ENCODE data around the gene MIER2. TPM values are rescaled to one million over a fixed set of nuclear protein-coding genes. Genes with fewer than 3 reads are reported as not detected.
"Not testable (repeated sequence)": the region's sequence is repeated elsewhere in the genome, so short reads cannot be mapped to it uniquely, and the experiment has no call there.

Gene MIER2
- polyA plus RNA-seq, 4 donors = 10.3 to 18.9 (median 14.4) TPM

- no peak overlapping the region for H3K27ac ChIP-seq (ENCODE audit: low read depth in 1 of 3, low read length in 2 of 3)
- peaks cover 0 to 11% (median 0%) of the 10 kb centered on the region in 3 donors for H3K27me3 ChIP-seq (ENCODE audit: control insufficient read depth in 3 of 3, insufficient read depth in 3 of 3, low read length in 3 of 3)
- H3K36me3 ChIP-seq (ENCODE audit: control insufficient read depth in 3 of 3, insufficient read depth in 2 of 3, low read depth in 1 of 3, low read length in 3 of 3) = no peaks in the 10 kb centered on the region
- H3K9me3 ChIP-seq (ENCODE audit: control insufficient read depth in 2 of 2, insufficient read depth in 1 of 2, low read depth in 1 of 2, low read length in 1 of 2) = no peaks in the 10 kb centered on the region
- WGBS, 3 donors = 53 to 56% (median 53%) methylated on average over 21 of the region's 21 CpGs
- DNase-seq = no peak
- no peaks in the 10 kb centered on the region for H3K4me1 ChIP-seq (ENCODE audit: control insufficient read depth in 3 of 3, insufficient read depth in 2 of 3, low read depth in 1 of 3, low read length in 2 of 3)
- FAIRE-seq = no peak
- no peak overlapping the region for H3K4me3 ChIP-seq (ENCODE audit: low read depth in 1 of 3, low read length in 3 of 3)
Observed at GRCh38 chr19:389255-389934, 44.8 kb upstream of the MIER2 start.

GRCh38 chr19:388691-389090 is 44.1 kb upstream of the MIER2 start:
- no peaks in the 10 kb centered on the region for H3K36me3 ChIP-seq (ENCODE audit: control insufficient read depth in 3 of 3, insufficient read depth in 2 of 3, low read depth in 1 of 3, low read length in 3 of 3)
- H3K9me3 ChIP-seq (ENCODE audit: control insufficient read depth in 2 of 2, insufficient read depth in 1 of 2, low read depth in 1 of 2, low read length in 1 of 2) = no peaks in the 10 kb centered on the region
- 82 to 86% (median 82%) methylated on average over 16 to 17 of the region's 17 CpGs for WGBS, 3 donors
- H3K4me3 ChIP-seq (ENCODE audit: low read depth in 1 of 3, low read length in 3 of 3) = no peak overlapping the region
- no peak for DNase-seq
- FAIRE-seq = no peak
- peaks cover 0 to 18% (median 6%) of the 10 kb centered on the region in 3 donors for H3K27me3 ChIP-seq (ENCODE audit: control insufficient read depth in 3 of 3, insufficient read depth in 3 of 3, low read length in 3 of 3)
- no peak overlapping the region for H3K27ac ChIP-seq (ENCODE audit: low read depth in 1 of 3, low read length in 2 of 3)
- H3K4me1 ChIP-seq (ENCODE audit: control insufficient read depth in 3 of 3, insufficient read depth in 2 of 3, low read depth in 1 of 3, low read length in 2 of 3) = no peaks in the 10 kb centered on the region

GRCh38 chr19:387777-388176 is 43.2 kb upstream of the MIER2 start:
- Histone ChIP-seq H3K4me1 (ENCODE audit: control insufficient read depth in 3 of 3, insufficient read depth in 2 of 3, low read depth in 1 of 3, low read length in 2 of 3) (no peaks in the 10 kb centered on the region), H3K27ac (ENCODE audit: low read depth in 1 of 3, low read length in 2 of 3) (no peak overlapping the region), H3K27me3 (ENCODE audit: control insufficient read depth in 3 of 3, insufficient read depth in 3 of 3, low read length in 3 of 3) (peaks cover 0 to 26% (median 6%) of the 10 kb centered on the region in 3 donors), H3K9me3 (ENCODE audit: control insufficient read depth in 2 of 2, insufficient read depth in 1 of 2, low read depth in 1 of 2, low read length in 1 of 2) (no peaks in the 10 kb centered on the region), H3K4me3 (ENCODE audit: low read depth in 1 of 3, low read length in 3 of 3) (no peak overlapping the region), H3K36me3 (ENCODE audit: control insufficient read depth in 3 of 3, insufficient read depth in 2 of 3, low read depth in 1 of 3, low read length in 3 of 3) (no peaks in the 10 kb centered on the region)
- WGBS, 3 donors = 81 to 88% (median 85%) methylated on average over 13 to 21 of the region's 21 CpGs
- DNase-seq (no peak), FAIRE-seq (no peak)

GRCh38 chr19:386632-387301 is 42.2 kb upstream of the MIER2 start:
- not testable (repeated sequence) for H3K4me3 ChIP-seq (ENCODE audit: low read depth in 1 of 3, low read length in 3 of 3); DNase-seq; H3K9me3 ChIP-seq (ENCODE audit: control insufficient read depth in 2 of 2, insufficient read depth in 1 of 2, low read depth in 1 of 2, low read length in 1 of 2); H3K36me3 ChIP-seq (ENCODE audit: control insufficient read depth in 3 of 3, insufficient read depth in 2 of 3, low read depth in 1 of 3, low read length in 3 of 3); H3K4me1 ChIP-seq (ENCODE audit: control insufficient read depth in 3 of 3, insufficient read depth in 2 of 3, low read depth in 1 of 3, low read length in 2 of 3); H3K27ac ChIP-seq (ENCODE audit: low read depth in 1 of 3, low read length in 2 of 3); FAIRE-seq
- 15 to 36% (median 24%) methylated on average over 7 to 17 of the region's 22 CpGs for WGBS, 3 donors
- peaks cover 0 to 26% (median 6%) of the 10 kb centered on the region in 3 donors for H3K27me3 ChIP-seq (ENCODE audit: control insufficient read depth in 3 of 3, insufficient read depth in 3 of 3, low read length in 3 of 3)

- H3K27me3 ChIP-seq (ENCODE audit: control insufficient read depth in 3 of 3, insufficient read depth in 3 of 3, low read length in 3 of 3) = peaks cover 0 to 23% (median 6%) of the 10 kb centered on the region in 3 donors
- H3K4me1 ChIP-seq (ENCODE audit: control insufficient read depth in 3 of 3, insufficient read depth in 2 of 3, low read depth in 1 of 3, low read length in 2 of 3); H3K9me3 ChIP-seq (ENCODE audit: control insufficient read depth in 2 of 2, insufficient read depth in 1 of 2, low read depth in 1 of 2, low read length in 1 of 2); H3K27ac ChIP-seq (ENCODE audit: low read depth in 1 of 3, low read length in 2 of 3); FAIRE-seq; H3K4me3 ChIP-seq (ENCODE audit: low read depth in 1 of 3, low read length in 3 of 3); H3K36me3 ChIP-seq (ENCODE audit: control insufficient read depth in 3 of 3, insufficient read depth in 2 of 3, low read depth in 1 of 3, low read length in 3 of 3); DNase-seq: not testable (repeated sequence)
- 37 to 74% (median 68%) methylated on average over 8 of the region's 8 CpGs for WGBS, 3 donors
Observed at GRCh38 chr19:386189-386588, 41.6 kb upstream of the MIER2 start.

- WGBS, 3 donors = 24 to 57% (median 39%) methylated on average over 8 to 9 of the region's 9 CpGs
- Histone ChIP-seq H3K36me3 (ENCODE audit: control insufficient read depth in 3 of 3, insufficient read depth in 2 of 3, low read depth in 1 of 3, low read length in 3 of 3) (no peaks in the 10 kb centered on the region), H3K4me3 (ENCODE audit: low read depth in 1 of 3, low read length in 3 of 3) (no peak overlapping the region), H3K27me3 (ENCODE audit: control insufficient read depth in 3 of 3, insufficient read depth in 3 of 3, low read length in 3 of 3) (peaks cover 0 to 23% (median 6%) of the 10 kb centered on the region in 3 donors), H3K9me3 (ENCODE audit: control insufficient read depth in 2 of 2, insufficient read depth in 1 of 2, low read depth in 1 of 2, low read length in 1 of 2) (no peaks in the 10 kb centered on the region), H3K4me1 (ENCODE audit: control insufficient read depth in 3 of 3, insufficient read depth in 2 of 3, low read depth in 1 of 3, low read length in 2 of 3) (no peaks in the 10 kb centered on the region), H3K27ac (ENCODE audit: low read depth in 1 of 3, low read length in 2 of 3) (no peak overlapping the region)
- DNase-seq (no peak), FAIRE-seq (no peak)
Observed at GRCh38 chr19:384799-385169, 40.2 kb upstream of the MIER2 start.

GRCh38 chr19:383922-384798 is 39.6 kb upstream of the MIER2 start:
- Histone ChIP-seq H3K4me1 (ENCODE audit: control insufficient read depth in 3 of 3, insufficient read depth in 2 of 3, low read depth in 1 of 3, low read length in 2 of 3) (no peaks in the 10 kb centered on the region), H3K9me3 (ENCODE audit: control insufficient read depth in 2 of 2, insufficient read depth in 1 of 2, low read depth in 1 of 2, low read length in 1 of 2) (no peaks in the 10 kb centered on the region), H3K36me3 (ENCODE audit: control insufficient read depth in 3 of 3, insufficient read depth in 2 of 3, low read depth in 1 of 3, low read length in 3 of 3) (no peaks in the 10 kb centered on the region), H3K27me3 (ENCODE audit: control insufficient read depth in 3 of 3, insufficient read depth in 3 of 3, low read length in 3 of 3) (peaks cover 0 to 23% (median 6%) of the 10 kb centered on the region in 3 donors), H3K4me3 (ENCODE audit: low read depth in 1 of 3, low read length in 3 of 3) (no peak overlapping the region), H3K27ac (ENCODE audit: low read depth in 1 of 3, low read length in 2 of 3) (no peak overlapping the region)
- WGBS, 3 donors = 20 to 28% (median 28%) methylated on average over 44 of the region's 44 CpGs
- DNase-seq (no peak), FAIRE-seq (no peak)

- Histone ChIP-seq H3K27ac (ENCODE audit: low read depth in 1 of 3, low read length in 2 of 3) (no peak overlapping the region), H3K36me3 (ENCODE audit: control insufficient read depth in 3 of 3, insufficient read depth in 2 of 3, low read depth in 1 of 3, low read length in 3 of 3) (no peaks in the 10 kb centered on the region), H3K4me1 (ENCODE audit: control insufficient read depth in 3 of 3, insufficient read depth in 2 of 3, low read depth in 1 of 3, low read length in 2 of 3) (no peaks in the 10 kb centered on the region), H3K9me3 (ENCODE audit: control insufficient read depth in 2 of 2, insufficient read depth in 1 of 2, low read depth in 1 of 2, low read length in 1 of 2) (no peaks in the 10 kb centered on the region), H3K27me3 (ENCODE audit: control insufficient read depth in 3 of 3, insufficient read depth in 3 of 3, low read length in 3 of 3) (peaks cover 0 to 23% (median 6%) of the 10 kb centered on the region in 3 donors), H3K4me3 (ENCODE audit: low read depth in 1 of 3, low read length in 3 of 3) (no peak overlapping the region)
- DNase-seq (no peak), FAIRE-seq (no peak)
- 77 to 81% (median 79%) methylated on average over 19 of the region's 19 CpGs for WGBS, 3 donors
Observed at GRCh38 chr19:383040-383439, 38.4 kb upstream of the MIER2 start.
